GM06990 (cell line): ENCODE measurements around the gene CCNL2.

Source experiments
- DNase-seq: peaks from one replicate; pipeline ENCODE4 v3.0.0-alpha.2; 2011; ENCODE audit not compliant: insufficient read length; ENCODE audit errors: extremely low read depth
- H3K27me3 ChIP-seq: replicated peaks from 2 replicates; pipeline ENCODE4 v1.6.0; 2011; ENCODE audit warnings: low read length; ENCODE audit not compliant: control insufficient read depth, insufficient read depth
- H3K36me3 ChIP-seq: 2 replicates; pipeline ENCODE4 v1.5.1; 2011; ENCODE audit warnings: low read length; ENCODE audit not compliant: control insufficient read depth, insufficient read depth
- H3K4me3 ChIP-seq: replicated peaks from 2 replicates; pipeline ENCODE4 v1.5.1; 2011; ENCODE audit warnings: low read depth, mild to moderate bottlenecking, control low read depth, low read length
- CTCF ChIP-seq: IDR thresholded peaks from 2 replicates; pipeline ENCODE4 v1.5.1; 2011; ENCODE audit warnings: low read length, control low read depth, mild to moderate bottlenecking, inconsistent platforms; ENCODE audit not compliant: insufficient read depth, poor library complexity, severe bottlenecking

Gene CCNL2

GRCh38 chr1:1361233-1361981 lies 37.7 kb downstream of the CCNL2 start:
- no peak for TF ChIP-seq CTCF
- Histone ChIP-seq H3K27me3 (no peaks in the 10 kb centered on the region), H3K36me3 (no peaks in the 10 kb centered on the region), H3K4me3 (no peak overlapping the region)
- DNase-seq: no peak

GRCh38 chr1:1360506-1361169 lies 38.5 kb downstream of the CCNL2 start:
- TF ChIP-seq CTCF: no peak
- H3K27me3 ChIP-seq: no peaks in the 10 kb centered on the region
- no peak overlapping the region for H3K4me3 ChIP-seq
- H3K36me3 ChIP-seq: no peaks in the 10 kb centered on the region
- DNase-seq: no peak

GRCh38 chr1:1359664-1360468 lies 39.3 kb downstream of the CCNL2 start:
- H3K36me3 ChIP-seq: no peaks in the 10 kb centered on the region
- H3K4me3 ChIP-seq: no peak overlapping the region
- no peak for DNase-seq
- TF ChIP-seq CTCF: no peak
- no peaks in the 10 kb centered on the region for H3K27me3 ChIP-seq

GRCh38 chr1:1359308-1359663 lies 39.8 kb downstream of the CCNL2 start:
- no peaks in the 10 kb centered on the region for H3K36me3 ChIP-seq
- no peaks in the 10 kb centered on the region; the same call in 1 of the 2 replicates for H3K27me3 ChIP-seq
- peak; percentile 8 for DNase-seq
- TF ChIP-seq CTCF: no peak
- no peak overlapping the region for H3K4me3 ChIP-seq

GRCh38 chr1:1358433-1359271 lies 40.5 kb downstream of the CCNL2 start, which contains the start of gene MXRA8:
Gene MXRA8, minus strand, starts transcription at chr1:1358555. Its CDS starts 51 bp downstream, at chr1:1358504.
- H3K36me3 ChIP-seq: no peaks in the 10 kb centered on the region
- no peak for TF ChIP-seq CTCF
- H3K27me3 ChIP-seq: no peaks in the 10 kb centered on the region; the same call in 1 of the 2 replicates
- no peak within 1 kb of the TSS for H3K4me3 ChIP-seq
- peak; percentile 7 for DNase-seq
